Measurements from ENCODE around the gene RPS10.
"Not testable (repeated sequence)": the region's sequence is repeated elsewhere in the genome, so short reads cannot be mapped to it uniquely, and the experiment has no call there.

Gene RPS10

DNA sequence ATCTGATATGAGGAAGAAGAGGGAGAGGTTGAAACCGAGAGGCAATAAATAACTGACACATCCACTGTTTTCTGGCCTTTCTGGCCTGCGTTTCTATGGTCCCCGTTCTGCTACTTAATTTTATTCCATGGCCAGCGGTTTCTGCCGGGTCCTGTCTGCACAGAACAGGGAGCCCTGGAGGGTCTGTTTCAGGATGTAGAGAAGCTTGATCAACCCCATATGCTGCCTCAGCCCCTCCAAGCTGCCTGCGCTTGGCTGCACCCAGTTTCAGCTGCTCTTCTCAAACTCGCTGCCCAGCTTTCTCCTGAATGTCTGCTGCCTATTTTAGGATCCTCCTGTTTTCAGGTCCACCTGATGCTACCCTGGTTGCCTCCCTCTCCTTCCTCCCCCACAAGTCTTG, 21.5 kb upstream of the RPS10 start:
- DNase-seq, result no peak

GRCh38 chr6:34445313-34445860, 19.5 kb upstream of the RPS10 start:
- no peak for DNase-seq

DNA sequence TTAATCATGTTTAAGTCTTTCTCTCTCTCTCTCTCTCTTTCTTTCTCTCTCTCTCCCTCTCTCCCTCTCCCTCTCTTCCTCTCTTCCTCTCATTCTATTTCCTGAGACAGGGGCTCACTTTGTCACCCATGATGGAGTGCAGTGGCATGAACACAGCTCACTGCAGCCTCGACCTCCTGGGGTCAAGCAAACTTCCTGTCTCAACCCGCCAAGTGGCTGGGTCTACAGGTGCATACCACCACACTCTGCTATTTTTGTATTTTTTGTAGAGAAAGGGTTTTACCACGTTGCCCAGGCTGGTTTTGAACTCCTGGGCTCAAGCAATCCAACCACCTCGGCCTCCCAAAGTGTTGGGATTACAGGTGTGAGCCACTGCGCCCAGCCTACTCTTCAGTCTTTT, 15.7 kb upstream of the RPS10 start:
- DNase-seq, result no peak

GRCh38 chr6:34439442-34439841, 13.6 kb upstream of the RPS10 start:
- no peak for DNase-seq

DNA sequence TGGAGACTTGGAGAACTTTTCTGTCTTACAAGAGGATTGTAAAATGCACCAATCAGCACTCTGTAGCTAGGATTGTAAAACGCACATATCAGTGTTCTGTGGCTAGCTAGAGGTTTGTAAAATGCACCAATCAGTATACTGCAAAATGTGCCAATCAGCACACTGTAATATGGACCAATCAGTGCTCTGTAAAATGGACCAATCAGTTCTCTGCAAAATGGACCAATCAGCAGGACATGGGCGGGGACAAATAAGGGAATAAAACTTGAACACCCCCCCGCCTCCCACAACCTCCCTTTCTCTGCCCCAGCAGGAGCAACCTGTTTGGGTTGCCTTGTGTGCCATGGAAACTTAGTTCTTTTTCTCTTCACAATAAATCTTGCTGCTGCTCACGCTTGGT, 12.8 kb upstream of the RPS10 start:
- no peak for DNase-seq

DNA sequence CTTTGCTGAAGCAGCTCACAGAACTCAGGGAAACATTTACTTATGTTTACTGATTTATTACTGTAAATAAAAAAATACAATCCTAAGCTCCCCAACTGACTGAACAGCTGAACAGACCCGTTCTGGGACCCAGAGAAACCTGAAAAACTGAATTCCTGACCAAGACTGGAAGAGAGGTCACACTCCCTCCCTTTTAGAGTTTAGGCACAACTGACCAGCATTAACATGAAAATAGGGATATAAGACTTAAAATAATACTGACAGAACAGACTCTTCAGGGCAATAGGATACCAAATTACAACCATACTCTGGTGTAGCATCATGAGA, 11.7 kb upstream of the RPS10 start:
- DNase-seq, result no peak

GRCh38 chr6:34436803-34437643, 11.2 kb upstream of the RPS10 start:
- DNase-seq, result no peak

DNA sequence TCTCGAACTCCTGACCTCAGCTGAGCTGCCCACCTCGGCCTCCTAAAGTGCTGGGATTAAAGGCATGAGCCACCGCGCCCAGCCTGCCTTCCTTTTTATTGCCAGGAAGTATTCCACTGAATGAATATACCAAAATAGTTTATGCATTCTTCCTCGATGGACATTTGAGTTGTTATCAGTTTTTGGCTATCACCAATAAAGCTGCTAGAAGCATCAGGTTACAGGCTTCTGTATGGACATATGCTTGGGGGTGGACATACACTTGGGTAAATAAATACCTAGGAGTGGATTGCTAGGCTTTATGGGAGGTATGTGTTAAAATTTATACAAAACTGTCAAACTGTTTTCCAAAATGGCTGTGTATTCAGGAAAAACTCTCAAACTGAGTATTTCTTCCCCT, 10.0 kb upstream of the RPS10 start:
- DNase-seq, result no peak

DNA sequence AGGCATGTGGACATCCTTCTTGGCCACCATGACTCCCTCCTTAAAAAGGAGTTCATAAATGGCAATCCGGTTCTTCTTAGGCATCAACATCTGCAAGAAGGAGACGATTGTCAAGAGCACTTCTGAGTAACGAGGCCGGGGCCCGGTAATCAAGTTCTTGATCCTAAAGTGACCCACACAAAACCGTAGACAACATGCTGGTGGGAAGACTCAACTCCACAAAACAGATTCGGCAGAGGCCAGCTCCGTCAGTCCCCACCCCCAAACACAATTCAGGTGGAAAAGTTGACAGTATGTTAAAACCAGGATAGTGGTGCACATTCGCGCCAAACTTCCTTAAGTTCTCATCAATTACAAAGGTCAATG, 754 bp downstream of the RPS10 start:
- DNase-seq, result no peak

DNA sequence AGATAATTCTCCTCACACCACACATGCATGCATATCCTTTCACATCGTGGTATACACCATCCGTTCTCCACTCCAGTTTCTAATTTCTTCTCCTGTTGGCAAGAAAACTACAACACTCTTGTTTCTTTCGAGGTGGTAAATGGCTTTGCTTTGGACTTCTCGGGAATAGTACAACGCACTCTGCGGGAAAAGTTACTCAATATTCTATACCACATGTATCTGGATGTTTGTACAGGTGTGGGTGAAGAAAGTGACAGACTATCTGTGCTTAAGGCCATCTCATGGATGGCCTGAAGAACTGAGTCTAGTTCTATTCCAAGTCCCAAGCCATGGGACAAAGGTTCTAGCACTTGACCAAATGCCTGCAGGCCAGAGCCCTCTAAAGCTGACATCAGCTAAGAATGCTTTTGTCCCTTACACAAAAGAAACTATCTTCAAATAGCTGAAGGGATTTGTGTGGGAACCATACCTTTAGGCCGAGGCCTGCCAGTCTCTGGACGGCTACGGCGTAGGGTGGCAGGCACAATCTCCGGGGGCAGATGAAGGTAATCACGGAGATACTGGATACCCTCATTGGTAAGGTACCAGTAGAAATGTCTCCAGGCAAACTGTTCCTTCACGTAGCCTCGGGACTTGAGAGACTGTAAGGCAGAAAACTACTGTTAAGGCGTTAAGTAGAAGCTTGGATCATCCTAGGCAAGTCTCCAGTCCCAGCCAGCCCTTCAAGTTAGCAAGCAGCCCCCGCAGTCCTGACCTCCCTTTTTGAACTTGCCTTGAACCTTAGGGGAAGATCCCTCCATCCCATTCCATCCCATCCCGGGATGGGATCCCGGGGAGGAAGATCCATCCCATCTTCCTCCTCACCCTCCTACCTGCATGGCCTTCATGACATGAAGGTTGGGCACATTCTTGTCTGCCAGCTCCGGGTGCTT, 1.4 kb downstream of the RPS10 start:
- no peak for DNase-seq

DNA sequence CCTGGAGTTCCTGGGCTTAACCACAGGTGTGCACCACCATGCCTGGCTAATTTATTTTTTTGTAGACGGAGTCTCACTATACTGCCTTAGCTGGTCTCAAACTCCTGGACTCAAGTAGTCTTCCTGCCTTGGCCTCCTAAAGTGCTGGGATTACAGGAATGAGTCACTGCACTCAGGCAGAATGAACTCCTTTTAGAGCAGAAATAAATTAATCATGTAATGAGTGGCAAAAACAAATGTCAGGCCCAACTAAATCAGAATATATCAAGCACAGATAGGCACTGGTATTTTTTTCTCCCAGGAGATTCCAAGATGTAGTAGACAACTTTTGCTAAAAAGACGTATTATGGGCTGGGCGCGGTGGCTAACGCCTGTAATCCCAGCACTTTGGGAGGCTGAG, 2.6 kb downstream of the RPS10 start:
- no peak for DNase-seq

- DNase-seq, result no peak
Observed at GRCh38 chr6:34418367-34418766, 7.5 kb downstream of the RPS10 start.

GRCh38 chr6:34416877-34417371, 8.9 kb downstream of the RPS10 start:
- no peak for DNase-seq

- DNase-seq, result peak; percentile 70
Observed at GRCh38 chr6:34414999-34415858, 10.6 kb downstream of the RPS10 start.

GRCh38 chr6:34412643-34413214, 13.1 kb downstream of the RPS10 start:
- DNase-seq, result no peak

DNA sequence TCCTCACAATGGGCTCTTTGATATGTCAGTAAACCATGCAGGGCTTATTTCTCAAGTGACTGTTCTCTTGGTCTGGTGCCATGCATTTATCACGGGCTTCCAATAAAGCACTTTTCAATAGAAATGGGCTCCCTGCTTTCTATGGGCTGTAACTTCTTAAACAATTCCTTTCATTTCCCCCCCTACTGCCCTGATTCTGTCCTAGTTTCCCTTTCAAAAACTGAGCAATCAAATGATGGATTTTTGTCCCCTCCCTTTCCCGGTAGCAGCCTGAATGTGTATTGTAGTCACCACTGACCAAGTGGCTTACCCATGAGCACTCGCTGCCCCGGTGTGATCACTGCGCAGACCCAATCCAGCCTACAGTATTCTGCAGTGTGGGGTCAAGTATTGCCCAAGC, 13.9 kb downstream of the RPS10 start:
- no peak for DNase-seq

DNA sequence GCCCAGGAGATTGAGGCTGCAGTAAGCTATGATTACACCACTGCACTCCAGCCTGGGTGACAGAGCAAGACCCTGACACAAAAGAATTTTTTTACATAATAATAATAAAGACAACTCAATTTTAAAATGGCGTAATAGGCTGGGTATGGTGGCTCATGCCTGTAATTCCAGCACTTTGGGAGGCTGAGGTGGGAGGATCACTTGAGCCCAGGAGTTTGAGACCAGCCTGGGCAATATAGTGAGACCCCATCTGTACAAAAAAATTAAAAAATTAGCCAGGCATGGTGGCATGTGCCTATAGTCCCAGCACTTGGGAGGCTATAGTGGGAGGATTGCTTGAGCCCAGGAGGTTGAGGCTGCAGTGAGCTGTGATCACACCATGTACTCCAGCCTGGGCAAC, 18.0 kb downstream of the RPS10 start:
- not testable (repeated sequence) for DNase-seq

DNA sequence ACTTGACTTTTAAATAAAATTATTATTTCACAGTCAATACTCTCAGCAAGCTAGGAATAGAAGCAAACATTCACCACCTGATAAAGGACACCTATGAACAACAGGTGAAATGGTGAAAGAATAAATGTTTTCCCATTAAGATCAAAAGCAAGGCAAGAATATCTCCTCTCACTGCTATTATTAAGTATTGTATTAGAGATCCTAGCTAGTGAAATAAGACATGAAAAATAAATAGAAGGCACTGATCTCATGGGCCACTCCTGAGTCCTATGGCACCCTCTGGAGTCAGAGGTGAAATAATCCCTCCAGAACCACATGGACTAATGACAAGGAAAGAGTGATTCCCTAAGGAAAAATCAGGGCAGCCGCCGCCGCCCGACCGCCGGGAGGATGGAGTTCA, 29.4 kb downstream of the RPS10 start:
- no peak for DNase-seq

GRCh38 chr6:34393966-34394305, 31.9 kb downstream of the RPS10 start:
- peak; percentile 55 for DNase-seq

DNA sequence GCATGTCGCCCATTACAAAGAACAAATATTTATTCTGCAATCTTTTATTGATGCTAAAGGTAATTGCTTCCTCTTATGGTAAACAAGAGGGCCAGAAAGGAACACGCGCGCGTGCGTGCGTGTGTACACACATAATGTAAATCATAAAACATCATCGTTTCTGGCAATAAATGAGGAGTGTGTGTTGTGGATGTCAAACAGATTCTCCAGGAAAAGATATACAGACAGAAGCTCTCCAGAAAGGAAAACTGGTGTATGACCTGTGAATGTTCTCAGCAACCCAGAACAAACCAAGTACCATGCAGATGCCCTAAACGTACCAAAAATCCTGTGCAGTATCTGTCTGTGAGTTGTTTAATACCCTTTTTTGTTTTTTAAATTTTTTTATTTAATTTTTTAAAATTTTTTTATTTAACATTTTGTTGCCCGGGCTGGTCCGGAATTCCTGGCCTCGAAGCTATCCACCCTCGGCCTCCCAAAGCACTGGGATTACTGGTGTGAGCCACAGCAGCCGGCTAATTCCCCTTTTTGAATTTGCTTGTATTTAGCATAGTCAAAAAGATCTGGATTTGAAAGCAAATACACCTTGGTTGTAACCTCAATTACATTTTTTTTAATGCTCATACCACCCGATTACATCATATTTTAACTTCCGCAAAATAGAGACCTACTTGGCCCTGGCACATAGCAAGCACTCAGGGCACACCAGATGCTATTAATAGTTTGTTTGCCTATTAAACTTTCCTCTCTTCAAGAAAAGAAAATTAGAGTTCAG, 32.5 kb downstream of the RPS10 start:
- DNase-seq, result peak; percentile 53

DNA sequence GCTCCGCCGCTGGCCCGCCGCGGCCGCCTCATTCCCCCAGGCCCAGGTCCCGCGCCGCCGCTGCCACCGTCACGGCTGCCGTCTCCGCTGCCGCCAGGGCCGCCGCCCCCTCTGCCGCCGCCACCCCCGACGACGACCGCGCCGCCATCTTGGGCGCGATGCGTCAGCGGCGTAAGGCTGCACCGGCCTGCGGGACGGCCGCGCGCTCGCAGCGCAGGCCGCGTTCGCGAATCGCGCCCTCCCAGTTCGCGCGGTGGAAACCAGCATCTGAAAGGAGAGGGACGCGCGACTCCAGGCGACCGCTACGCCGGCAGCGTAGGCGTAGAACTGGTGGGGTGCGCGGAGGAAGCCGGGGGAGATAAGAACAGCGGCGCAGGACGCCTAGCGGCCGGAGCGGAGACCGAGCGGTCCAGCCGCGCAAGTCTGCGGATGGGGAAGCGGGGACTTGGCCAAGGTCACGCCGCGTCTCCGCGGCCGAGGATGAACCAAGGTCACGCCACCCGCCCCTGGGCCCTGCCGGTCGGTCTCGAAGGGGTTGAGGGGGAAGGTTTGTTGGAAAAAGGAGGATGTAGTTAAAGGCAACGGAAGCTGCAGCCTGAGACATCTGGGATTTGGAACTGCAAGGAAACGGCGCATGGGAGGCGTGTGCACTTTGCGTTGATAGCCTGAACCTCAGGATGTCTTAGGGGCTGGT, 33.2 kb downstream of the RPS10 start, which contains the start of gene NUDT3:
Gene NUDT3 (minus strand): TSS at position 173 of the 694 bp plus-strand sequence. CDS start 307 bp downstream, outside the sequence.
- DNase-seq, result peak; percentile 97

All from NCI-H82 (cell line).